Lower leg skin (tissue), 4 donors: ENCODE measurements around the gene TEX26. TPM values are rescaled to one million over a fixed set of nuclear protein-coding genes. Genes with fewer than 3 reads are reported as not detected.

Experiments used
- DNase-seq, 2 donors: peaks; one replicate each; pipeline ENCODE4 v3.0.0-alpha.2; 2019; ENCODE audit warnings: low spot score in 2 of 2
- H3K4me3 ChIP-seq: fragments of 200-600 bp; sonication (generic); 2 replicates; pipeline ENCODE4 v1.5.1; 2017; ENCODE audit warnings: mild to moderate bottlenecking, low read depth; ENCODE audit not compliant: poor library complexity, severe bottlenecking
- POLR2A ChIP-seq, 2 donors: fragments of 450-650 bp; IDR thresholded peaks; one replicate each; pipeline ENCODE4 v1.6.1; 2016 to 2017; ENCODE audit warnings: antibody characterized with exemption in 2 of 2, mild to moderate bottlenecking in 1 of 2, moderate library complexity in 1 of 2
- WGBS, 2 donors: methylation state at CpG; one replicate each; pipeline ENCODE4 v1.1.5; 2018; 5-methylcytosine and 5-hydroxymethylcytosine counted together
- intact Hi-C: fragments of 100-400 bp; cut with DNase I; formaldehyde crosslinking; loops from one replicate; pipeline ENCODE4 v1.15.0; 2023; ENCODE audit warnings: low total_unique reads
- total RNA-seq, 4 donors: library from RNA; depleted of rRNA; stranded (reverse); fragments of >200 nt; gene quantifications; one replicate each; pipeline ENCODE4 v1.1.0, GENCODE V29; 2016
- TF ChIP-seq, protein P1 (sequence below), 3 donors: fragments of 450-650 bp; IDR thresholded peaks; one replicate each; pipeline ENCODE4 v1.5.1; 2016; ENCODE audit warnings: antibody characterized with exemption in 3 of 3, mild to moderate bottlenecking in 3 of 3, moderate library complexity in 2 of 3

The TEX26 gene
- not detected for total RNA-seq

GRCh38 chr13:30932481-30933353, at the start of gene TEX26:
Gene TEX26, plus strand, starts transcription at chr13:30932656. Its CDS starts 60 bp downstream, at chr13:30932716.
- TF ChIP-seq, protein P1, sequence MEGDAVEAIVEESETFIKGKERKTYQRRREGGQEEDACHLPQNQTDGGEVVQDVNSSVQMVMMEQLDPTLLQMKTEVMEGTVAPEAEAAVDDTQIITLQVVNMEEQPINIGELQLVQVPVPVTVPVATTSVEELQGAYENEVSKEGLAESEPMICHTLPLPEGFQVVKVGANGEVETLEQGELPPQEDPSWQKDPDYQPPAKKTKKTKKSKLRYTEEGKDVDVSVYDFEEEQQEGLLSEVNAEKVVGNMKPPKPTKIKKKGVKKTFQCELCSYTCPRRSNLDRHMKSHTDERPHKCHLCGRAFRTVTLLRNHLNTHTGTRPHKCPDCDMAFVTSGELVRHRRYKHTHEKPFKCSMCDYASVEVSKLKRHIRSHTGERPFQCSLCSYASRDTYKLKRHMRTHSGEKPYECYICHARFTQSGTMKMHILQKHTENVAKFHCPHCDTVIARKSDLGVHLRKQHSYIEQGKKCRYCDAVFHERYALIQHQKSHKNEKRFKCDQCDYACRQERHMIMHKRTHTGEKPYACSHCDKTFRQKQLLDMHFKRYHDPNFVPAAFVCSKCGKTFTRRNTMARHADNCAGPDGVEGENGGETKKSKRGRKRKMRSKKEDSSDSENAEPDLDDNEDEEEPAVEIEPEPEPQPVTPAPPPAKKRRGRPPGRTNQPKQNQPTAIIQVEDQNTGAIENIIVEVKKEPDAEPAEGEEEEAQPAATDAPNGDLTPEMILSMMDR (IDR thresholded peaks at IDR 0.05) = no peak
- TF ChIP-seq POLR2A (IDR thresholded peaks at IDR 0.05) = no peak
- DNase-seq = no peak
- H3K4me3 ChIP-seq = no peak within 1 kb of the TSS
- intact Hi-C loops = no loop called here
- 32 to 43% methylated on average over 25 to 32 of the region's 32 CpGs for WGBS, 2 donors

- DNase-seq = peak in 1 of 2 donors; percentile 57
- 75 to 80% methylated on average over 13 of the region's 13 CpGs for WGBS, 2 donors
- TF ChIP-seq, protein P1 (IDR thresholded peaks at IDR 0.05) = no peak
- TF ChIP-seq POLR2A (IDR thresholded peaks at IDR 0.05) = no peak
- intact Hi-C loops = no loop called here
- no peak overlapping the region for H3K4me3 ChIP-seq
Observed at GRCh38 chr13:30882996-30883766, 49.3 kb upstream of the TEX26 start.

- H3K4me3 ChIP-seq = no peak overlapping the region
- WGBS, 2 donors = 85% methylated on average over 5 of the region's 5 CpGs
- DNase-seq = peak in 1 of 2 donors; percentile 21
- intact Hi-C loops = no loop called here
- no peak for TF ChIP-seq POLR2A (IDR thresholded peaks at IDR 0.05)
- TF ChIP-seq, protein P1 (IDR thresholded peaks at IDR 0.05) = no peak
Observed at GRCh38 chr13:30884543-30884942, 47.9 kb upstream of the TEX26 start.

DNA sequence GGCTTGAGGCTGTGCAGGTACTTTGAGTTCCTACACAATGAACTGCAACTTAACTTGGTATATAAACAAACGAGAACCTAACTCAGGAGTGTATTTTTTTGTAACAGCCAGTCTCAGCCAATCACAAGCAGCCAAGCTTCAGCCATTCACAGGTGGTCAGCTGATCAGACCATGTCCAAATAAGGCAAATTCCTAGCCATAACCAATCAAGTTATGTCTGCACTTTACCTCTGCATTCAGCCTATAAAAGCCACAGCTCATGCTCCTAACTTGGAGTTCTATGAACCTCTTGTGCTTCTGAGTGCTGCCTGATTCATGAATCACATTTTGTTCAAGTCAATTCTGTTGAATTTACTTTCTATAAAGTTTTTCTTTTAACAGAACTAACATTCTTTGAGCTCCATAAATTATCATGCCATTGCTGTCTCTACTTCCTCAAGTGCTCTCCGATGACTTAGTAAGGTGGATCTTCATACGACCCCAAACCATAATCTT, 43.2 kb upstream of the TEX26 start:
- WGBS, 2 donors = 89 to 95% methylated on average over 3 of the region's 3 CpGs
- intact Hi-C loops = no loop called here
- no peak overlapping the region for H3K4me3 ChIP-seq
- TF ChIP-seq, protein P1 (IDR thresholded peaks at IDR 0.05) = no peak
- TF ChIP-seq POLR2A (IDR thresholded peaks at IDR 0.05) = no peak
- DNase-seq = no peak

DNA sequence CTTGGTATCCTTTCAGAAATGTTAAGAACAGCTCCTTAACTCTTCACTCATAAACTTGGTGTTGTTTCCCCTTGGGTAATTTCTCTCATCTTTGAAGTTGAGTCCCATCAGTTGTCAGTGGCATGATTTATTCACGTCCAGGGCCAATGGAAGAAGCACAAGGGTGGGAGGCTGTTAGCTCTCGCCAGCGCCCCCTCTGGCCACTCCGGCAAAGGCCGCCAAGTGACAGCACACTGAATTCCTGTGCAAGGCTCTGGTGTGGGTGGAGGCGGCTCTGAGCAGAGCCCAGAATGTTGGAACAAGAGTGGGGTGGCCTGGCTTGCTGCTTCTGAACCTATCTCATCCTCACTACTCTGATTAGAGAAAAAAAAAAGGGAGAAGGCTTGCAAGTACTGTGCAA, 39.5 kb upstream of the TEX26 start:
- TF ChIP-seq, protein P1 (IDR thresholded peaks at IDR 0.05) = no peak
- TF ChIP-seq POLR2A (IDR thresholded peaks at IDR 0.05) = no peak
- DNase-seq = peak in 1 of 2 donors; percentile 65
- 26 to 32% methylated on average over 6 of the region's 6 CpGs for WGBS, 2 donors
- intact Hi-C loops = no loop called here
- H3K4me3 ChIP-seq = no peak overlapping the region
